Measurements from ENCODE around the gene ACTMAP. TPM values are rescaled to one million over a fixed set of nuclear protein-coding genes. Genes with fewer than 3 reads are reported as not detected.

The ACTMAP gene
- total RNA-seq, 1 experiment from 2014 or later = 28.0 TPM

- peak in 1 of 2 experiments; percentile 46 for DNase-seq
- intact Hi-C loops (cut with micrococcal nuclease; ENCODE audit: unreplicated experiment) = no loop called here
- no peaks in the 10 kb centered on the region for H3K4me1 ChIP-seq
- no peak overlapping the region for H3K4me3 Mint-ChIP-seq (ENCODE audit: unreplicated experiment)
- peak overlapping the region; percentile 39 for H3K27ac Mint-ChIP-seq (ENCODE audit: unreplicated experiment)
- TF ChIP-seq CTCF (IDR thresholded peaks at IDR 0.05; ENCODE audit: insufficient read depth in 1 of 2, low read depth in 1 of 2, low read length in 1 of 2, severe bottlenecking in 1 of 2, unreplicated experiment in 1 of 2) = no peak
- peaks cover 92% of the 10 kb centered on the region for H3K36me3 Mint-ChIP-seq (ENCODE audit: insufficient read depth, unreplicated experiment)
- POLR2A ChIA-PET = interaction anchor here (0.6 kb wide), 1 partner anchor 296 kb away, joined by 13 read pairs; no protein-coding TSS in a partner anchor
- H3K9me3 ChIP-seq = peaks cover 6% of the 10 kb centered on the region; the same call in 1 of the 2 replicates
- BruUV-seq (replicated peaks) = no TSS peak
- H3K4me3 ChIP-seq (ENCODE audit: low read depth, low read length) = no peak overlapping the region
- no peaks in the 10 kb centered on the region for H3K4me1 Mint-ChIP-seq (ENCODE audit: low read depth, unreplicated experiment)
- H3K9me3 Mint-ChIP-seq (ENCODE audit: unreplicated experiment) = no peaks in the 10 kb centered on the region
- CTCF ChIA-PET = no interaction called here
- peaks cover 25% of the 10 kb centered on the region for H3K36me3 ChIP-seq (ENCODE audit: control insufficient read depth, insufficient read depth, low read length)
- H3K27me3 Mint-ChIP-seq (ENCODE audit: insufficient read depth, unreplicated experiment) = no peaks in the 10 kb centered on the region
- H3K27me3 ChIP-seq (replicated peaks; ENCODE audit: control insufficient read depth, insufficient read depth, low read length) = no peaks in the 10 kb centered on the region
Measured at GRCh38 chr19:40726279-40726678, 24.0 kb downstream of the ACTMAP start.

- Histone ChIP-seq H3K27me3 (replicated peaks; ENCODE audit: control insufficient read depth, insufficient read depth, low read length) (no peaks in the 10 kb centered on the region), H3K4me1 (0 out of 2 replicates have a peak, but pooled peaks cover 3% of the 10 kb centered on the region), H3K9me3 (peaks cover 6% of the 10 kb centered on the region; the same call in 1 of the 2 replicates), H3K36me3 (ENCODE audit: control insufficient read depth, insufficient read depth, low read length) (peaks cover 25% of the 10 kb centered on the region), H3K4me3 (ENCODE audit: low read depth, low read length) (no peak overlapping the region)
- Mint-ChIP-seq H3K27me3 (ENCODE audit: insufficient read depth, unreplicated experiment) (no peaks in the 10 kb centered on the region), H3K9me3 (ENCODE audit: unreplicated experiment) (no peaks in the 10 kb centered on the region), H3K4me3 (ENCODE audit: unreplicated experiment) (no peak overlapping the region), H3K4me1 (ENCODE audit: low read depth, unreplicated experiment) (peaks cover 10% of the 10 kb centered on the region), H3K27ac (ENCODE audit: unreplicated experiment) (no peak overlapping the region), H3K36me3 (ENCODE audit: insufficient read depth, unreplicated experiment) (peaks cover 90% of the 10 kb centered on the region)
- POLR2A ChIA-PET = interaction anchor here (0.6 to 0.7 kb wide), 2 partner anchors 8 to 26 kb away, joined by 4 to 5 read pairs; partner anchors contain the start of genes ACTMAP, COQ8B, ITPKC and SNRPA
- no peak for DNase-seq
- BruUV-seq (replicated peaks) = no TSS peak
- no peak for TF ChIP-seq CTCF (IDR thresholded peaks at IDR 0.05; ENCODE audit: insufficient read depth in 1 of 2, low read depth in 1 of 2, low read length in 1 of 2, severe bottlenecking in 1 of 2, unreplicated experiment in 1 of 2)
- intact Hi-C loops (cut with micrococcal nuclease; ENCODE audit: unreplicated experiment) = no loop called here
- CTCF ChIA-PET = no interaction called here
Measured at GRCh38 chr19:40724855-40725254, 25.4 kb downstream of the ACTMAP start.

GRCh38 chr19:40724315-40724714 lies 26.0 kb downstream of the ACTMAP start:
- no peak for TF ChIP-seq CTCF (IDR thresholded peaks at IDR 0.05; ENCODE audit: insufficient read depth in 1 of 2, low read depth in 1 of 2, low read length in 1 of 2, severe bottlenecking in 1 of 2, unreplicated experiment in 1 of 2)
- Histone ChIP-seq H3K4me1 (peaks cover 6% of the 10 kb centered on the region; the same call in 1 of the 2 replicates), H3K36me3 (ENCODE audit: control insufficient read depth, insufficient read depth, low read length) (peaks cover 25% of the 10 kb centered on the region), H3K4me3 (ENCODE audit: low read depth, low read length) (no peak overlapping the region), H3K9me3 (peaks cover 6% of the 10 kb centered on the region; the same call in 1 of the 2 replicates), H3K27me3 (replicated peaks; ENCODE audit: control insufficient read depth, insufficient read depth, low read length) (no peaks in the 10 kb centered on the region)
- CTCF ChIA-PET = no interaction called here
- H3K4me1 Mint-ChIP-seq (ENCODE audit: low read depth, unreplicated experiment) = peaks cover 10% of the 10 kb centered on the region
- intact Hi-C loops (cut with micrococcal nuclease; ENCODE audit: unreplicated experiment) = no loop called here
- BruUV-seq (replicated peaks) = no TSS peak
- DNase-seq = no peak
- peaks cover 89% of the 10 kb centered on the region for H3K36me3 Mint-ChIP-seq (ENCODE audit: insufficient read depth, unreplicated experiment)
- no peaks in the 10 kb centered on the region for H3K9me3 Mint-ChIP-seq (ENCODE audit: unreplicated experiment)
- no peak overlapping the region for H3K27ac Mint-ChIP-seq (ENCODE audit: unreplicated experiment)
- H3K27me3 Mint-ChIP-seq (ENCODE audit: insufficient read depth, unreplicated experiment) = no peaks in the 10 kb centered on the region
- POLR2A ChIA-PET = interaction anchor here (0.6 kb wide), 1 partner anchor 26 kb away, joined by 5 read pairs; the partner anchor contains the start of genes ACTMAP and SNRPA
- no peak overlapping the region for H3K4me3 Mint-ChIP-seq (ENCODE audit: unreplicated experiment)

Measured in Caco-2 (cell line).